HEK293T (cell line): ENCODE results near the gene THOC5.

Experiments used
- ARNT ChIP-seq: fragments of 450-650 bp; IDR thresholded peaks from 2 replicates; pipeline ENCODE4 v1.6.1; 2017; ENCODE audit warnings: mild to moderate bottlenecking
- CTBP1 ChIP-seq: fragments of 450-650 bp; IDR thresholded peaks from 2 replicates; pipeline ENCODE4 v1.6.1; 2016; ENCODE audit warnings: borderline replicate concordance
- FOXA1 ChIP-seq: fragments of 450-650 bp; IDR thresholded peaks from 2 replicates; pipeline ENCODE4 v1.6.1; 2016; ENCODE audit warnings: mild to moderate bottlenecking
- HDGF ChIP-seq: fragments of 450-650 bp; IDR thresholded peaks from 2 replicates; pipeline ENCODE4 v1.6.1; 2017; ENCODE audit warnings: antibody characterized with exemption, borderline replicate concordance
- PKNOX1 ChIP-seq: fragments of 450-650 bp; IDR thresholded peaks from 2 replicates; pipeline ENCODE4 v1.6.1; 2016
- SP1 ChIP-seq: fragments of 450-650 bp; IDR thresholded peaks from 2 replicates; pipeline ENCODE4 v1.6.1; 2017

GRCh38 chr22:29478326-29479276 lies 75.0 kb downstream of the THOC5 start:
- TF ChIP-seq FOXA1 (no peak), SP1 (no peak), CTBP1 (no peak), PKNOX1 (no peak), HDGF (no peak), ARNT (no peak)
